ENCODE results near the gene MAML1.

- TF ChIP-seq CTCF (conservative IDR thresholded peaks at IDR 0.05) (no peak), EZH2 (IDR thresholded peaks at IDR 0.05; ENCODE audit: low read depth) (no peak)
Measured at GRCh38 chr5:179802207-179802883, 69.7 kb downstream of the MAML1 start.

Measured in PC-9 (cell line).